KG1 (cell line): ENCODE results near the gene NHEJ1.

ENCODE experiments used
- DNase-seq: peaks from one replicate; lab custom pipeline; 2025; lab: John Stamatoyannopoulos, UW

NHEJ1 gene

DNA sequence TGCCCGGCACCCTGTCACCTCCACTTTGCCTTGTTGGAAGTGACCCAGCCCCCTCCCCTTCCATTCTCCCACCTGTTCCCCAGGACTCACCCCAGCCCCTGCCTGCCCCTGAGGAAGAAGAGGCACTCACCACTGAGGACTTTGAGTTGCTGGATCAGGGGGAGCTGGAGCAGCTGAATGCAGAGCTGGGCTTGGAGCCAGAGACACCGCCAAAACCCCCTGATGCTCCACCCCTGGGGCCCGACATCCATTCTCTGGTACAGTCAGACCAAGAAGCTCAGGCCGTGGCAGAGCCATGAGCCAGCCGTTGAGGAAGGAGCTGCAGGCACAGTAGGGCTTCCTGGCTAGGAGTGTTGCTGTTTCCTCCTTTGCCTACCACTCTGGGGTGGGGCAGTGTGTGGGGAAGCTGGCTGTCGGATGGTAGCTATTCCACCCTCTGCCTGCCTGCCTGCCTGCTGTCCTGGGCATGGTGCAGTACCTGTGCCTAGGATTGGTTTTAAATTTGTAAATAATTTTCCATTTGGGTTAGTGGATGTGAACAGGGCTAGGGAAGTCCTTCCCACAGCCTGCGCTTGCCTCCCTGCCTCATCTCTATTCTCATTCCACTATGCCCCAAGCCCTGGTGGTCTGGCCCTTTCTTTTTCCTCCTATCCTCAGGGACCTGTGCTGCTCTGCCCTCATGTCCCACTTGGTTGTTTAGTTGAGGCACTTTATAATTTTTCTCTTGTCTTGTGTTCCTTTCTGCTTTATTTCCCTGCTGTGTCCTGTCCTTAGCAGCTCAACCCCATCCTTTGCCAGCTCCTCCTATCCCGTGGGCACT, 21.9 kb upstream of the NHEJ1 start:
- no peak for DNase-seq

DNA sequence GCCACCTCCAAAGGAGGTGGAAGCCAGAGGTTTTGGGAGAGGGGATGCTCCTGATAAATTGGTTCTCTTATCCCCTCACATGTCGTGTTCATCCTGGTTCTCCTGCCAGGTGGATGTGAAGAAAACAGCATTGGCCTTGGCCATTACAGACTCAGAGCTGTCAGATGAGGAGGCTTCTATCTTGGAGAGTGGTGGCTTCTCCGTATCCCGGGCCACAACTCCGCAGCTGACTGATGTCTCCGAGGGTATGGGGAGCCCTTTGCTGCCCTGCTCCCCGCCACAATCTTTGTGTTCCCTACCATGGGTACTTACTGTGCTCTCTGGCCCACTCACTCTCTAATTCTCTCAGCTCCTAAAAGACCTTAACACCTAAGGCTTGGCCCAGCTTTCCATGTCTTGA, 20.9 kb upstream of the NHEJ1 start:
- DNase-seq, result no peak

DNA sequence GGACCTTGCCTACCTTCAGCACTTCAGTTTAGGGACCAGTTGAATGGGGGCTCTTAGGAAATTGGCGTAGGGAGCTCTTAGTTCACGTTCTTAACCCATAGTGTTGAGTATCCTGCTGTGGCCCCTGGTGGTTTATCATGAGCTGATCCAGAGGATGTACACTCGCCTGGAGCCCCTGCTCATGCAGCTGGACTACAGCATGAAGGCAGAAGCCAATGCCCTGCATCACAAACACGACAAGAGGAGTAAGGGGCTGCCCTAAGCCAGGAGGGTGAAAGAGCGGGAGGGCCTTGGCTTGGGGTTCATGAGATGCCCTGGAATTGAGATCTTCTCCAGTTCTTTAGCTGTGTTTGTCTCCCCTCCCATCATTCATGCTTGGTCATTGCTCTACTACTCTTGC, 20.3 kb upstream of the NHEJ1 start:
- DNase-seq, result no peak

DNA sequence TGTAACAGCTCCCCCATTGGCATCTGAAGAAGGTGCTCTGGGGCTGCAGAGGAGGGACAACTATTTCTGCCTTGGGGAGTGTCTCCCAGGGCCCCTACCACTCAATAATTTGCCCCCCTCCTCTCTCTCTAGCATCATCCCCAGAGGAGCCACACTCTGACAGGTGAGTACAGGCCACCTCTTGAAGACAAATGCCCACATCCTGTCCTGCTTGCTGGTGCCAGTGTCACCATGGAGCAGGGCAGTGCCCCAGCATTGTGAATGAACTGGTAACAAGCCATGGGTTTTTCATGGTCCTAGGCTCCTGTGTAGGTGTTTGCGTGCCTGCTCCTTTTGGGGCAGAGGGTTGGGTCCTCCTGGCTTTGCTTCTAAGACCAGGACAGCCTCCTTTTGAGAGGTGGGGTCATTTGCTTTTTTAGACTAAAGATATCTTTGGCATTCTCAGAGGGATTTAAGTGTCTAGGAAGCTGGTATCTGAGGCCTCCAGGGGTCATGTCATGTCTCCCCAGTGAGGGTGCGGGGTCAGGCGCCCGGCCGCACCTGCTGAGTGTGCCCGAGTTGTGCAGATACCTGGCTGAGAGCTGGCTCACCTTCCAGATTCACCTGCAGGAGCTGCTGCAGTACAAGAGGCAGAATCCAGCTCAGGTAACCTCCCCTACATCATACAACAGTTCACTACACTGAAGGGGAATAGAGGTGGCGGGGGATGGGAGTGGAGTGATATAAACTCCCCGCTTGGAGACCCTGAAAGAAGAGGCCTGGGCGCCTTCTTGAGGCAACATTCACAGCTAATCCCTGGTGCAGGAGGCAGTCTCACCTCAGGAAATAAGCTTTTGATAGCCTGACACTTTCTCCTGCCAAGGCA, 19.2 kb upstream of the NHEJ1 start:
- DNase-seq, result no peak

DNA sequence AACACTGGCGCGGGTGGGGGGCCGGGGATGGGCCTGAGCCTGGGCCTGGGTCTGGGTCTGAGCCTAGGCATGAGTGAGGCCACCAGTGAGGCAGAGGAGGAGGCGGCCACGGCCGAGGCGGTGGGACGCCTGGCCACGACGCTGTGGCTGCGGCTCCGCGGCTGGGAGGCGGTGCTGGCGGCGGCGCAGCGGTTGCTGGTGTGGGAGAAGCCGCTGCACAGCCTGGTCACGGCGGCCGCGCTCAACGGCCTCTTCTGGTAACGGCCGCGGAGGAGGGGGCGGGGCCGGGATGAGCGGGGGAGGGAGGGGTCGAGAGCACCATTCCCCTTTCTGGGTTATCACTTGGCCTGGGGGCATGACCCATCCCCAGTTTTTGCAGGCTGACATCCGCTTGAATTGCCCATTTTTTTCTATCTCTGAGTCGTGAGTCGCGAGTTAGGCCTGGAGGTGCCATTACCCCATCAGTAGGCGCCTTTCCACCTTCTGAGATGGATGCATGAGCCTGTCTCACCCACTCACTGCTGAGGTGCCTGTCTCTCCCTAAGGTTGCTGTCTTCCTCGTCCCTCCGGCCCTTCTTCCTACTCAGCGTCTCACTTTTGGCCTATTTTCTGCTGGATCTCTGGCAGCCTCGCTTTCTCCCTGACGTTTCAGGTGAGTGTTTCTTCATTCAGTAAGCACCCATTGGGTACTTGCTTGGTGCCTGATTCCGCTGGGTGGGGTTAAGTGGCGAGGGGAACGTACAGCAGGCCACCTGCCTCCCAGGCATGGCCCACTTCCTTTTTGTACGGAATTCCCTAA, 18.0 kb upstream of the NHEJ1 start:
- DNase-seq, result no peak

DNA sequence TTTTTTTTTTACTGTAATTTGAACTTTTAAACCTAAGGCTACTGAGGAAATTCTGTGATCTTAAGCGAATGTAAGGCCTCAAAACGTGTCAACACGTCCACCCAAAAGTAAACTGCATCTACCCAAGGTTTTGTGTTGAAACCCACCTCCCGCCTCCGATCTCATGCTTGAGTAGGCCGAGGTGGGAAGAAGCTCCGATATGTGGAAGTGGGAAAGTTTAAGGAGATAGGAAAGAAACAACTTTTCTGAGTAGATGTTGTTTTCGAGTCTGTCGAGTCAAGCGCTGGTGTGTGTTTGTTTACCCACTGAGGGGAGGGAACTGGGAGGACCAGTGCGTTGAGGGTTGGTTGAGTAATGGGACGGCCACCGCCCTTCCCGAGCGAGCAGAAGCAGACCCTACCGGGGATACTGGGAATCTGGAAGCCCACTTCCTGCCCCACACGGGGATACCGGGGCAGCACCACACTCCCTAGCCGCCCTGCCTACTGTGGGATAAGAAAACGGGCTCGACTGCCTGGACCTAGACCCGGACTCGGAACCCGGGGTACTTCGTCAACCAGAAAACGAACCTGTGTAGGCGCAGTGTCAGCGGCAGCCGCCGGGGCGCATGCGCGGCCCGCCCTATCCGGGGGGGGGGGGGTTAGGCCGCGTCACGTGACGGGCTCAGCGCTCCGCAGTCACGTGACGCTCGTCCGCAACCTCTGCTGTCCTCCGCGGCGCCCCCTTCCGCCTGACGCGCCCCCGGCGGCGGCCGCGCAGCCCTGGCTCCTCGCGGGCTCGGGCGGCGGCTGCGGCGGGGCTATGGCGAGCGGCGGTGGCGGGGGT, 17.1 kb upstream of the NHEJ1 start, which contains the start of gene RETREG2:
Gene RETREG2, plus strand, starts transcription at position 724 of the 825 bp plus-strand sequence. Its CDS starts 78 bp downstream, at position 802.
- DNase-seq, result peak; percentile 75

DNA sequence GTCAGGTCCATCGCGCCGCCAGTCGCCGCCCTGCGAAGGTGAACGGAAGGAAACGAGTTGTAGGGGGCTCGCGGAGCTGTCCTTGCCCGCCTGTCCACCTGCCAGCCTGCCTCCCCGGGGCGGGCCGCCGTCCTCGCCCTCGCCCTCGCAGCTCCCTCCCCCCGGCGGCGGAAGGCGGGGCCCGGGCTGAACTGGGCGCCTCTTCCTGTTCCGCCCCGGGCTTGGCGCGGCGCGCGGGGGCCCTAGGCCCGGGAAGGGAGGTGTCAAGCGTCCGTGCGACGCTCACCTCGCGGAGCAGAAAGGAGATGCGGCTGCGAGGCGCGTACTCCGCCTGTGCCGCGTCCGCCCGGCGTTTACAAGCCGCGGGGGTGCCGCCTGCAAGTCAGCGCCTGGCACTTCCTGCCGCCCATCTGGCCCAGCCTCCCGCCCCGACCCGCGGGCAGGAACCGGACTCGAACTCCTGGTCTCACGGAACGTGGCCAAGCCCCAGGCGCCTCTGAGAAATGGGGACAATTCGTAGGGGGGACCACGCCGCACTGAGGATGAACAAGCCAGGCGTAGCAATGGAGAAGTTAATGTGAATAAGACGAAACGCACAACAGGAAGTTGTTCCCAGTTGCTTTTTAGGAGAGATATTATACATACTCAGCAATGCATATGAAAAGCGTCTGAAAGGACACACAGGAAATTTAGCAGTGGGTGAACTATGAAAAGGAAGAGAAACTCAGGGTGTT, 16.4 kb upstream of the NHEJ1 start, which contains the start of gene CNPPD1:
Gene CNPPD1, minus strand, starts transcription at position 108 of the 734 bp plus-strand sequence. Its CDS starts 97 bp downstream, at position 11.
- DNase-seq, result peak; percentile 91

DNA sequence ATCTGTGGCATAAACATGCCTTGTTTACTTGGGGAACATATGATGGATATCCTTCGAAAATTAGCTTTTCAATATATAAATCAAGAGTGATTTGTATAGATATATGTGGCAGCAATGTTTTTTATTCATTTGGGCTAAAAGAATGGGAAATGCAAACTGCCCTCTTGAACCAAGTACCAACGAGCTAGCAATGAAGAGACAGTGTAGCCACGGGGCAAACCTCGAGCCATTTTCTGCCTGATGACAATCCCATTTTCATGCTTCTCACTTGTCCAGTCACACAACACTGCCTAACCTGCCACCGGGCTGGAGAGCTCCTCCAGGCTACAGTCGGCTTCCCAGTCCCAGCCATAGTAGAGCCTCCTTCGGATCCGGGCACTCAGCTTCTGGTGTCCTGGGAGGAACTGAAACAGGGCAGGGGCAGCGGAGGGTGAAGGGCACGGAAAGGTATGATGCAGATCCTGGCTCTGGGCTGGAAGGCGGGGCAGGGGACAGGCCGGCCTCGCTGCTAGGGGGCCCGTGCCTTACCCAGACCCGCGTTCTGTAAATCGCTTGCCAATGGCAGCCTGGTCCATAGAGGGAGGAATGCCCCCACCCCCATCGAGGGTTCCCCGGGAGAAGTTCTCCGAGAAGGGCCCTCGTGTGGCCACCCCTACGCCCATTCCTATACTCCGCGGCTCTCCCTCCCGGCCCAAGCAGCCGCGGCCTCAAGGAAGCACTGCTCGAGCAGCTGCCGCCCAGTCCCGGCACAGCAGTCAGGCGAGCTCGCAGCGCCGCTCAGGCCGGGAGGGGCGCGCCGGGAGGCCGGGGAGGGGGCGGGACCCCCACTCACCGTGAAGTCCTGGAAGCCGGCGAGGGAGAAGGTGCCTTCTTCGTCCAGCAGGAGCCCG, 15.6 kb upstream of the NHEJ1 start:
- DNase-seq, result peak; percentile 21

DNA sequence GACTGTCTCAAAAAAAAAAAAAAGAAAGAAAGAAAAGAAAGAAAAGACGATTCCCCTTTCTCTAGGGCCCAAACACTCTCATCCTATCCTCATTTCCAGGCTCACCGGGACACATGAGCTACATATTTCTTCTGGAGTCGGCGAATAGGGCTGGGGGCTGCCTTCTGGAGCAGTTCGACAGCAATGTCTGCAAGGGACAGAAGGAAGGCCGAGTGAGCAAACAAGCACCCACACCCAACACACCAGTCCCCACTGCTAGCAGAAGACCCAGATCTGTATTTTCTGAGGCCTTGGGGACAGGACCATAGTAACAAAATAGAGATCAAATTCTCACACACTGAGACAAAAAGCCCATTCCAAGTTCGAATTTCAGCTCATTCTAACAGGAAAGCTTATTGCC, 14.9 kb upstream of the NHEJ1 start:
- no peak for DNase-seq

DNA sequence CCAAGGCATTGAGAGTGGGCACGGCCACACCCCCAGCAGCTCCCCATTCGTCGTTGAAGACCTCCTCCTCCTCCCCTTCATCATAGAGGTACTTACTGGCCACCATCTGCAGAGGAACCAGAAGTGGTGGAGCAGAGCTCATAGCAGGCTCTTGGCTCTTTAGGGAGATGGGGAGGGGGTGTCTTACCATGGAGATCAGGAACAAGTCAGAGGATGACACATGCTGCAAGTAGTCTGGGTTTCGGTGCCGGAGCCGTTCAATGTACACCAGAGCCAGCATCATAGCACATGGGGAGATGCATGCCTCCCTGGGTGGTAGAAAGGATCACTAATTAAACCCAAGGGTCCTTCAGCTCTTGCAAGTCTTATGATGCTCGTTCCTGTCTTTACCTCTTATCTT, 14.2 kb upstream of the NHEJ1 start:
- no peak for DNase-seq

DNA sequence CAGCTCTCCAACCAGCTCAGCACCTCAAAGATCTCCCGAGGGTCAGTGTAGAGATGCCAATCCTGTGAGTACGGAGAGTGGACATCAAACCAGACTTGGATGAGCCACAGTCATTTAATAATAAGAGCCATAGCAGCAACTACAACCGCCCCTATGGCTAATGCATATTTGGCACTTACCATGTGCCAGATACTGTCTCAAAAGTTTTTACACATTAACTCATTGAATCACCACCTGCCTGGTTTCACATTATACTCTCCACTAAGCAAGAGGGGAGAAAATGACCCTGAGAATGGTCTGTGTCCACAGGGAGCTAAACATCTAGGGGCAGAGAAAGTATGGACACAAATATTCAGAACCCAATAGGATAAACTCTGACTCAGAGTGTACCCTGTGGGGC, 13.5 kb upstream of the NHEJ1 start:
- DNase-seq, result no peak

DNA sequence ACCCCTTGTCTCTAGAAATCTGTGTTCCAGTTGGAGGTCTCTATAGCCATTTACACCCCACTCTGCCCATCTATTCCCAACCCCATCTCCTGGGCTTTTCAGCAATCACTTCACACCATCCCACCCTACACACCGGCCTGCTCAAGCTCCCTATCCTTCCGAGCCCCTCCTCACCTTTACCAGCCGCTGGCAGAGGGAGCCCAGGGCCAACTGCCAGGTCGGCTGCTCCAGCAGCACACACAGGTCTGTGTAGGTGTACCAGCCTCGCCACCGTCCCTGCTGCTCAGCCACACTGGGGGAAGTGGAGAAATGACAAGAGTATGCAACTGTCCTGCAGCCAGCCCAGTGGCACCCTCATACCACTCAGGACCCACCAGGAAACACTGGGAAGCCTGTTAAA, 12.6 kb upstream of the NHEJ1 start:
- DNase-seq, result no peak

DNA sequence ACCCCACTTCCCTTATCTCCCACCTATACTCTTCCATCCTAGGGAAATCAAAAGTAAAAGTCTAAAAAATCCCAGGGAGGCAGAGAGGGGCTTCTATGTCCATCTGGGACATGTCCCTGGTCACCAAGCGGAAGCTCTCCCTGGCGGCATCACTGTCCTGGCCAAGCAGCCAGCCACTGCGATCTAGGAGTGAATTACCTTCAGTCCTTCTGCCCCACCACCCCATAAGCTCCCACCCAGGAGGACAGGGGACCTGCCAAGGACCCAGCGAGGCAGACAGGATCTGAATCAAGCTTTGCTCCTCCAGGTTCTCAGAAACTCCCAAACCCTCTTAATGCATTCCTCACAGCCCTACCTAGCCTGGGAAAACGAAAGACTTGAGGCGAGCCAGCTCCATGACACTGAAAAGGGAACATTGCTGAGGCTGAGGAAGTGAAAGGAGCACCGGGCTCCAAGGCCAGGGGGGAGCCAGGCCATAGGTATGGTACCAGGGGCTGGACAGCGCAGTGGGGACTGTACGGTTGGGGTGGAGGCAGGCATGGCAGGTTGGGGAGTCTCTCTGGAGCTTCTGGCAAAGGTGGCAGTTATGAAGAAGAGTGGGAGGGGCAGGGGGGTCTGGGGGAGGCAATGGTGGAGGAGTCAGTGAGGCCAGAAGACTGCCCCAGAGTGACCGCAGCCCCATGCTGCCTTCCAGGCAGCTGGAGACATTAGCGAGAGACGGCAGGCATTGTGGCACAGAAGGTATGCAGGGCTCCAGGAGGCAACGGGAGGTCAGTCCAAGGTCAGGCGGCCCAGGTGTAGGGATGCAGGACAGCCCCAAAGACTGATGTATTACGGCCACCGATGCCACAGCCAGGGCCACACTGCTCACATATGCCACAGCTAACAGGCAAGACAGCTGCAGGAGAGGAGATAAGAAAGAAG, 11.9 kb upstream of the NHEJ1 start:
- DNase-seq, result no peak

DNA sequence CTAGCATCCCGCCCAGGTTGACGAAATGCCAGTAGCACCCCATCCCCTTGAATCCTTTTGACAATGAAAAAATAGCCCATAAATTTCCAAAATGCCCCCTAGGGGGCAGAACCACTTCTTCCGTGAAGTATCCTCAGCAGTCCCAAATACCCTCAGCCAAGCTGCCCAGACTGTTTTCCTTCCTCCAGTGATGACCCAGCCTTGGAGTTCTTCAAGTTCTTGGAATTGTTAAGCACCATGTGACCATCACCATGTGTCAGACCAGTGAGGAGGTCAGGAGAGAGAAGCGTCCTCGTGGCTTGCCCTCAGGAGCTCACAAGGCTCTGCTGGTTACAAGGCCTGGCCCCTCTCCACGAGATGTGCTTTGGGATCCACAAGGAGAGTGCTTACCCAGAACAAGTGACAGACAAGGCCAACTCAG, 10.6 kb upstream of the NHEJ1 start:
- DNase-seq, result peak; percentile 18

DNA sequence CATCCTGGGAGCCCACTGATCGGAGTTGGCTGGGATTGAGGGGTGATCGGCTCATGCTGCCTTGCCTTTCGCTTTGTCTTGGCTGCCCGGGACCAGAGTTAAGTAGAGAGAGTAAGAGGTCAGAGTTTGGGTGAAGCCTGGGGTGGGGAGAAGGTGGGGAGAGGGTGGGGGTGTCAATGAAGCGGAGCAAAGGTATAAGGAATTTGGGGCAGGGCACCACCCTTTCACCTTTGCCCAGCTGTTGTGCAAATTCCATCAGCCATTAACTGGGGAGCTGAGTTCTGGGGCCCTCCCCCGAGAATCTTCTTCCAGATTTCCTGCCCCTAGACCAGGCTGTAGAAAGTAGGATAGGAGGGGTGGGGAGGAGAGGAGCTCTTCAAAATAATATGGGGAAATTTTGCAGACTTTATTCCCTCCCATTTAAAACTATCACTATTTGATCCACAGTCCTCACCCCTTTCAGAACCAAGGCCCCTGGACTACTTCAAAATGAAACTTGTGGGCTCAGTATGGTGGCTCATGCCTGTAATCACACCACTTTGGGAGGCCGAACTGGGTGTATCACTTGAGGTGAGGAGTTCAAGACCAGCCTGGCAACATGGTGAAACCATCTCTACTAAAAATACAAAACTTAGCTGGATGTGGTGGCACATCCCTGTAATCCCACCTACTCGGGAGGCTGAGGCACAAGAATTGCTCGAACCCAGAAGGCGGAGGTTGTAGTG, 9.5 kb upstream of the NHEJ1 start, which contains the start of gene SLC23A3:
Gene SLC23A3, minus strand, starts transcription at position 100 of the 725 bp plus-strand sequence. Its CDS starts 45 bp downstream, at position 55.
- no peak for DNase-seq

DNA sequence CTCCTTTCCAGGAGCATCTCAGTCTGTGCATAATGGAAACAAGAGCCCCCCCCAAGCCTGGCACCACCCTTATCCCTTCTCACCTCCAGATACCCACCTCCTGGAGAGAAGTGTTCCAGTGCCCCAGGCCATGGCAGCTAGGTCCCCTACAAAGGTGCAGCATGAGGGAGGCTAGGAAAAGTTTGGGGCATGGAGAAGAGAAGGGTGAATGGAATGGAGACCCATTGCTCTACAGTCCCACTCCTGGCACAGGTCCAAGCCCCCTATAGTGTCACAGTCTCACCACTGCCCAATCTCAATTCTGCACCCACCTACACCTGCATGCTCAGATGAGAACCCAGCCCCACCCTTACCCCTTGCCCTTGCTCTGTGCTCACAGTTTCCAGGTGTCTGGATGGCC, 8.3 kb upstream of the NHEJ1 start:
- DNase-seq, result no peak

DNA sequence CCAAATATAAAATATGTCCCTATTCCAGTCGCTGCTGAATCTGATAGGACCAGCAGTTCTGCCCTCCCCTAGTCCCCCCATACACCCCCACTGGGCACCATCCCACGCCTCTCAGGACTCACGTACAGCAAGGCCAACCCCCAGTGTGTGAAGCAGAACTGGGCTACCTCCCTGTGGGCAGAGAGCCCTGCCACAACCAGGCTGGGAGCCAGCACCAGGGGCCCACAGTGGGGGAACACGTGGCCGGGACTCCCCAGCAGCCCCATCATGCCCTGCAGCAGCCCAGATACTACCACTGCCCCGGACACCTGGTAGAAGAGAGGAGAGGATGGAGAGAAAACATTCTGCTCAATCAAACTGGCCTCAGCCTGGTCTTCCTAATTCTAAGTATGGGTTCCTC, 7.9 kb upstream of the NHEJ1 start:
- no peak for DNase-seq

DNA sequence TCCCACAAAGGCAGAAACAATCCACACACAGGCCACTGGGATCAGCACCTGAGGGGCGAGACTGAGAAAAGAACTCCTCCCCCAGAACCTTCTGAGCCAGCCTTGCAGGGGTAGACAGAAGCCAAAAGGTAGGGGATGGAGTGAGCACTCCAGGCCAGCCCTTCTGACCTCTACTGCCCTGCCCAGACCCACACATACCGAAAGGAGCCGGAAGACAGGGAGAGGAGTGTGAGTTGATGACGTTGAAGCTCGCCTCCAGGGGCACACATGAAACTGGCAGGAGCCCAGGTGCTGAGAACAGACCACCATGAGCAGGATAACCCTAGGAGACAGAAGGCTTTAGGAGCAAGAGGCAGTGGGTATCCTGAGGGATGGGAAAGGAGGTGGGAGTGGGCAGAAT, 7.4 kb upstream of the NHEJ1 start:
- DNase-seq, result no peak
